ENCODE results near the gene OR10C1. TPM values are rescaled to one million over a fixed set of nuclear protein-coding genes. Genes with fewer than 3 reads are reported as not detected.

The OR10C1 gene
- total RNA-seq, 5 donors from 2014 or later (not counting 1 experiment from before 2014, with no cell fraction given), result not detected

- no peaks in the 10 kb centered on the region for H3K4me1 Mint-ChIP-seq
- H3K36me3 Mint-ChIP-seq, result no peaks in the 10 kb centered on the region
- no peak overlapping the region for H3K4me3 Mint-ChIP-seq
- WGBS (ENCODE audit: insufficient coverage), result no CpG with 5 or more reads among the region's 1 CpG
- no peak overlapping the region for H3K4me3 ChIP-seq (ENCODE audit: control insufficient read depth in 1 of 2, extremely low read depth in 1 of 2, low read length in 1 of 2)
- no peak overlapping the region for H3K27ac ChIP-seq (ENCODE audit: low read length)
- peaks cover 65 to 72% of the 10 kb centered on the region in 2 donors for H3K27me3 Mint-ChIP-seq
- no peaks in the 10 kb centered on the region for H3K9me3 ChIP-seq
- POLR2A ChIA-PET, result no interaction called here
- H3K36me3 ChIP-seq (ENCODE audit: control insufficient read depth in 2 of 2, extremely low read depth in 1 of 2, insufficient read depth in 1 of 2, low read length in 1 of 2), result no peaks in the 10 kb centered on the region
- no peak overlapping the region for H3K27ac Mint-ChIP-seq
- no peaks in the 10 kb centered on the region for H3K4me1 ChIP-seq (ENCODE audit: control insufficient read depth in 1 of 2, extremely low read depth in 1 of 2, insufficient read depth in 2 of 2, low read length in 2 of 2)
- peaks cover 0 to 29% of the 10 kb centered on the region in 2 experiments for H3K27me3 ChIP-seq (replicated peaks in 1 of 2; ENCODE audit: control insufficient read depth in 2 of 2, extremely low read depth in 1 of 2, insufficient read depth in 2 of 2, low read length in 1 of 2)
- CTCF ChIA-PET, result no interaction called here
- peaks cover 7 to 9% (median 8%) of the 10 kb centered on the region in 3 donors for H3K9me3 Mint-ChIP-seq
- DNase-seq (no peak), ATAC-seq (replicated peaks in 1 of 4) (no peak)
Observed at GRCh38 chr6:29447670-29448069, 8.6 kb downstream of the OR10C1 start.

GRCh38 chr6:29451471-29452193 lies 12.5 kb downstream of the OR10C1 start:
- Histone ChIP-seq H3K4me3 (ENCODE audit: control insufficient read depth in 1 of 2, extremely low read depth in 1 of 2, low read length in 1 of 2) (no peak overlapping the region), H3K9me3 (no peaks in the 10 kb centered on the region), H3K27me3 (replicated peaks in 1 of 2; ENCODE audit: control insufficient read depth in 2 of 2, extremely low read depth in 1 of 2, insufficient read depth in 2 of 2, low read length in 1 of 2) (peaks cover 0 to 15% of the 10 kb centered on the region in 2 experiments), H3K27ac (ENCODE audit: low read length) (no peak overlapping the region), H3K36me3 (ENCODE audit: control insufficient read depth in 2 of 2, extremely low read depth in 1 of 2, insufficient read depth in 1 of 2, low read length in 1 of 2) (no peaks in the 10 kb centered on the region), H3K4me1 (ENCODE audit: control insufficient read depth in 1 of 2, extremely low read depth in 1 of 2, insufficient read depth in 2 of 2, low read length in 2 of 2) (no peaks in the 10 kb centered on the region)
- WGBS (ENCODE audit: insufficient coverage), result no CpG with 5 or more reads among the region's 3 CpGs
- no peak overlapping the region for H3K4me3 Mint-ChIP-seq
- no peaks in the 10 kb centered on the region for H3K4me1 Mint-ChIP-seq
- peaks cover 45 to 48% of the 10 kb centered on the region in 2 donors for H3K27me3 Mint-ChIP-seq
- no peak overlapping the region for H3K27ac Mint-ChIP-seq
- DNase-seq, result no peak
- peaks cover 0 to 4% (median 2%) of the 10 kb centered on the region in 3 donors for H3K9me3 Mint-ChIP-seq
- CTCF ChIA-PET, result no interaction called here
- no peak for ATAC-seq (replicated peaks in 1 of 4)
- no peaks in the 10 kb centered on the region for H3K36me3 Mint-ChIP-seq
- POLR2A ChIA-PET, result no interaction called here

GRCh38 chr6:29456971-29457370 lies 17.9 kb downstream of the OR10C1 start, which contains the start of the genes OR11A1 and OR2H1:
TSS of gene OR11A1 (minus strand) at chr6:29457071. CDS start at chr6:29427641, 29,430 bp downstream.
TSS of gene OR2H1 (plus strand) at chr6:29457155. CDS start at chr6:29461770, 4,615 bp downstream.
- H3K9me3 ChIP-seq, result no peaks in the 10 kb centered on the region
- WGBS (ENCODE audit: insufficient coverage), result no CpG with 5 or more reads among the region's 2 CpGs
- ChIA-PET CTCF (no interaction called here), POLR2A (no interaction called here)
- no peaks in the 10 kb centered on the region for H3K36me3 ChIP-seq (ENCODE audit: control insufficient read depth in 2 of 2, extremely low read depth in 1 of 2, insufficient read depth in 1 of 2, low read length in 1 of 2)
- Mint-ChIP-seq H3K4me3 (no peak within 1 kb of the TSS), H3K9me3 (no peaks in the 10 kb centered on the region), H3K36me3 (no peaks in the 10 kb centered on the region), H3K27ac (no peak within 1 kb of the TSS), H3K4me1 (no peaks in the 10 kb centered on the region), H3K27me3 (peaks cover 20 to 21% of the 10 kb centered on the region in 2 donors)
- H3K27me3 ChIP-seq (replicated peaks in 1 of 2; ENCODE audit: control insufficient read depth in 2 of 2, extremely low read depth in 1 of 2, insufficient read depth in 2 of 2, low read length in 1 of 2), result peaks cover 0 to 6% of the 10 kb centered on the region in 2 experiments
- no peak within 1 kb of the TSS for H3K4me3 ChIP-seq (ENCODE audit: control insufficient read depth in 1 of 2, extremely low read depth in 1 of 2, low read length in 1 of 2)
- no peak for ATAC-seq (replicated peaks in 1 of 4)
- no peaks in the 10 kb centered on the region for H3K4me1 ChIP-seq (ENCODE audit: control insufficient read depth in 1 of 2, extremely low read depth in 1 of 2, insufficient read depth in 2 of 2, low read length in 2 of 2)
- no peak for DNase-seq
- no peak within 1 kb of the TSS for H3K27ac ChIP-seq (ENCODE audit: low read length)

- Histone ChIP-seq H3K27me3 (replicated peaks in 1 of 2; ENCODE audit: control insufficient read depth in 2 of 2, extremely low read depth in 1 of 2, insufficient read depth in 2 of 2, low read length in 1 of 2) (peaks cover 0 to 11% of the 10 kb centered on the region in 2 experiments), H3K27ac (ENCODE audit: low read length) (no peak overlapping the region), H3K36me3 (ENCODE audit: control insufficient read depth in 2 of 2, extremely low read depth in 1 of 2, insufficient read depth in 1 of 2, low read length in 1 of 2) (no peaks in the 10 kb centered on the region), H3K4me1 (ENCODE audit: control insufficient read depth in 1 of 2, extremely low read depth in 1 of 2, insufficient read depth in 2 of 2, low read length in 2 of 2) (no peaks in the 10 kb centered on the region), H3K9me3 (no peaks in the 10 kb centered on the region), H3K4me3 (ENCODE audit: control insufficient read depth in 1 of 2, extremely low read depth in 1 of 2, low read length in 1 of 2) (no peak overlapping the region)
- no peaks in the 10 kb centered on the region for H3K9me3 Mint-ChIP-seq
- no peaks in the 10 kb centered on the region for H3K4me1 Mint-ChIP-seq
- H3K4me3 Mint-ChIP-seq, result no peak overlapping the region
- ChIA-PET CTCF (no interaction called here), POLR2A (no interaction called here)
- ATAC-seq (replicated peaks in 1 of 4) (no peak), DNase-seq (no peak)
- H3K27me3 Mint-ChIP-seq, result peaks cover 23 to 28% of the 10 kb centered on the region in 2 donors
- H3K36me3 Mint-ChIP-seq, result no peaks in the 10 kb centered on the region
- H3K27ac Mint-ChIP-seq, result no peak overlapping the region
- 100% methylated on average over 1 of the region's 5 CpGs for WGBS (ENCODE audit: insufficient coverage)
Observed at GRCh38 chr6:29461021-29461814, 22.1 kb downstream of the OR10C1 start.

- no peaks in the 10 kb centered on the region for H3K9me3 ChIP-seq
- Mint-ChIP-seq H3K4me3 (no peak overlapping the region), H3K36me3 (no peaks in the 10 kb centered on the region), H3K9me3 (no peaks in the 10 kb centered on the region), H3K4me1 (peaks cover 0 to 1% (median 0%) of the 10 kb centered on the region in 3 donors), H3K27me3 (peaks cover 24 to 28% of the 10 kb centered on the region in 2 donors), H3K27ac (no peak overlapping the region)
- 75% methylated on average over 5 of the region's 6 CpGs for WGBS (ENCODE audit: insufficient coverage)
- no peaks in the 10 kb centered on the region for H3K36me3 ChIP-seq (ENCODE audit: control insufficient read depth in 2 of 2, extremely low read depth in 1 of 2, insufficient read depth in 1 of 2, low read length in 1 of 2)
- no peaks in the 10 kb centered on the region for H3K4me1 ChIP-seq (ENCODE audit: control insufficient read depth in 1 of 2, extremely low read depth in 1 of 2, insufficient read depth in 2 of 2, low read length in 2 of 2)
- no peak for DNase-seq
- no peak for ATAC-seq (replicated peaks in 1 of 4)
- ChIA-PET POLR2A (no interaction called here), CTCF (no interaction called here)
- no peak overlapping the region for H3K27ac ChIP-seq (ENCODE audit: low read length)
- no peak overlapping the region for H3K4me3 ChIP-seq (ENCODE audit: control insufficient read depth in 1 of 2, extremely low read depth in 1 of 2, low read length in 1 of 2)
- peaks cover 0 to 11% of the 10 kb centered on the region in 2 experiments for H3K27me3 ChIP-seq (replicated peaks in 1 of 2; ENCODE audit: control insufficient read depth in 2 of 2, extremely low read depth in 1 of 2, insufficient read depth in 2 of 2, low read length in 1 of 2)
Observed at GRCh38 chr6:29462022-29462421, 22.9 kb downstream of the OR10C1 start.

GRCh38 chr6:29465279-29465678 lies 26.2 kb downstream of the OR10C1 start:
- Mint-ChIP-seq H3K27me3 (peaks cover 29 to 34% of the 10 kb centered on the region in 2 donors), H3K36me3 (no peaks in the 10 kb centered on the region), H3K4me3 (no peak overlapping the region), H3K27ac (no peak overlapping the region), H3K4me1 (peaks cover 0 to 1% (median 0%) of the 10 kb centered on the region in 3 donors), H3K9me3 (no peaks in the 10 kb centered on the region)
- DNase-seq (no peak), ATAC-seq (replicated peaks in 1 of 4) (no peak)
- Histone ChIP-seq H3K27me3 (replicated peaks in 1 of 2; ENCODE audit: control insufficient read depth in 2 of 2, extremely low read depth in 1 of 2, insufficient read depth in 2 of 2, low read length in 1 of 2) (peaks cover 0 to 17% of the 10 kb centered on the region in 2 experiments), H3K36me3 (ENCODE audit: control insufficient read depth in 2 of 2, extremely low read depth in 1 of 2, insufficient read depth in 1 of 2, low read length in 1 of 2) (no peaks in the 10 kb centered on the region), H3K4me3 (ENCODE audit: control insufficient read depth in 1 of 2, extremely low read depth in 1 of 2, low read length in 1 of 2) (no peak overlapping the region), H3K4me1 (ENCODE audit: control insufficient read depth in 1 of 2, extremely low read depth in 1 of 2, insufficient read depth in 2 of 2, low read length in 2 of 2) (no peaks in the 10 kb centered on the region), H3K27ac (ENCODE audit: low read length) (no peak overlapping the region), H3K9me3 (no peaks in the 10 kb centered on the region)
- CTCF ChIA-PET, result no interaction called here
- POLR2A ChIA-PET, result no interaction called here
- WGBS (ENCODE audit: insufficient coverage), result no CpG with 5 or more reads among the region's 2 CpGs

Measured in T-cell (primary cell).